Ureter (tissue), 1 donor: Measurements from ENCODE around the gene DIRAS1. TPM values are rescaled to one million over a fixed set of nuclear protein-coding genes. Genes with fewer than 3 reads are reported as not detected.
A peak's percentile ranks its signal among the peaks of the same experiment; 100 is the strongest.

Experiments used
- DNase-seq: peaks from one replicate; pipeline ENCODE4 v3.0.0-alpha.2; 2020; ENCODE audit warnings: low spot score
- total RNA-seq: library from RNA; stranded (reverse); gene quantifications from one replicate; pipeline ENCODE4 v1.2.4, GENCODE V29; 2023
- donor health status: DM: yes; HTN: yes; CAD: no.

The DIRAS1 gene
- total RNA-seq, 1 donor from 2014 or later = 1.6 TPM

GRCh38 chr19:2755811-2756210, 34.6 kb upstream of the DIRAS1 start:
- DNase-seq = no peak

DNA sequence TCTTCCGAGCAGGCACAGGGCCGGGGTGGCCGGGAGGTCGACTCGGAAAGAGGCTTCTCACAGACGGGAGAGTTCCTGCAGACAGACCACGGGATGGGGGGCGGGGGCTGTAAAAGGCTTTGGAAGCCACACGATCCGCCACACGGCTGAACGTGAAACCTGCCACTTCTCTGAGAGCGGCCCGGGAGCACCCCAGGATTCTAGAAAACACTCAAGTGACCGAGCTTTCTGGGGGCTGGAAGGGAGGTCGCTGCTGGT, 34.2 kb upstream of the DIRAS1 start:
- DNase-seq = no peak

GRCh38 chr19:2754659-2755447, 33.7 kb upstream of the DIRAS1 start:
- no peak for DNase-seq

GRCh38 chr19:2751438-2751830, 30.3 kb upstream of the DIRAS1 start:
- DNase-seq = no peak

DNA sequence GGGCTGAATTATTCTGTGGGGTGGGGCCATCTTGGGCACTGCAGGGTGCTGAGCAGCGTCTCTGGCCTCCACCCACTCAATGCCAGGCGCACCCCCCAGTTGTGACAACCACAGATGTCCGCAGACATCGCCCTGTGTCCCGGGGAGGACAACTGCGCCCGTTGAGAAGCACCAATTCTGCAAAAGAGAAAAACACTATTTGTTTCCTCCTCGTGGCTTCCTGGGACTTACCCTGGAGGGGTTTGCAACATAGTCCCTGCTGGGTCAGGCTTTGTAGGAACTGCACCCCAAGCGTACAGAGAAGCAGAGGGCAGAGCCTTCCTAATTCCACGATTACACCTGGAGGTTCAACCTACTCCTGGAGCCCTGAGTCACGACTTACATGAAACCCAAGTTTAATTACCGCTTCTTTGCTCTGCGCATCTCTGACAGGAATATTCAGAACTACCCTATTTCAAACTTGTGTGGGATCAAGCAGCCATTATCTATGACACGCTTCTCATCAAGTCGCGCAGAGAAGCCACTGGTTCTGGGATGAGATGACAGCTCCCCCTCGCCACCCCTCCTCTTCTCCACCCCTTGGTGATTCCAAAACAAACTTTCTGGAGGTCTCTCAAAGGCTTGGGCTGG, 29.8 kb upstream of the DIRAS1 start:
- no peak for DNase-seq

DNA sequence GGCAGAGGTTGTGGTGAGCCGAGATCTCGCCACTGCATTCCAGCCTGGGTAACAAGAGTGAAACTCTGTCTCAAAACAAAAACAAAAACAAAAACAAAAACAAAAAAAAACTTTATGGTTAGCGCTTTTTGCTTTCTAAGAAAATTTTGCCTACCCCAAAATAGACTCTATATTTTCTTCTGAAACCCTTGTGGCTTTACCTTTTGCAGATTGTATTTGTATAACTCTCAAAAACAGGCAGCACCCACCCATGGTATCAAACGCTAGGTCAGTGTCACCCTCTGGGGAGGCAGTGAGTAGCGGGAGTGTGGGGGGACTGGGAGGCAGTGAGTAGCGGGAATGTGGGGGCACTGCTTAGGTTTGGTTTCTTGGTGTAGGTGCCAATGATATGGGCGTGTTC, 26.2 kb upstream of the DIRAS1 start:
- no peak for DNase-seq

GRCh38 chr19:2744113-2744512, 22.9 kb upstream of the DIRAS1 start:
- no peak for DNase-seq

DNA sequence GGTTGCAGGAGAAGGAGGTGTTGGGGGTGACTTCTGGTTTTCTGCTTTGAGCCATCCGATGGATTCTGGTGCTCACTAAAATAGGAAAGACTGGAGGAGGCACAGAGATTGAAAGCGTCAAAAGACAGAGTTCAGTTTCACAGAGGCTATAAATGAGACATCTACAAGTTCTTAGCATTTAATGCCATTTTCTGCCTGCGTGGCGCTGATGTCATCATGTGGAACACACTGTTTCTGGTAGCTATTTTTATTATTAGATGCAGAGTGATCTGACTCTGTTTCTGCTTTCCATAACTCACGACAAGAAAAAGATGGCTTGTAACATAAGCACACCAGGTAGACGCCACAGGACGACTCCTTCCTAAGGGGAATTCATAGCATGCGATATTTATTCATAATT, 21.9 kb upstream of the DIRAS1 start:
- no peak for DNase-seq

GRCh38 chr19:2740314-2740656, 19.1 kb upstream of the DIRAS1 start:
- DNase-seq = no peak

- DNase-seq = peak; percentile 100
These were observed 18.6 kb upstream of the DIRAS1 start, which contains the start of gene SLC39A3 for GRCh38 chr19:2739602-2740313. SLC39A3 (minus strand) TSS chr19:2740017; CDS start chr19:2737257, 2,760 bp downstream.

- DNase-seq = no peak
These were observed 15.5 kb upstream of the DIRAS1 start for GRCh38 chr19:2736550-2737190.

DNA sequence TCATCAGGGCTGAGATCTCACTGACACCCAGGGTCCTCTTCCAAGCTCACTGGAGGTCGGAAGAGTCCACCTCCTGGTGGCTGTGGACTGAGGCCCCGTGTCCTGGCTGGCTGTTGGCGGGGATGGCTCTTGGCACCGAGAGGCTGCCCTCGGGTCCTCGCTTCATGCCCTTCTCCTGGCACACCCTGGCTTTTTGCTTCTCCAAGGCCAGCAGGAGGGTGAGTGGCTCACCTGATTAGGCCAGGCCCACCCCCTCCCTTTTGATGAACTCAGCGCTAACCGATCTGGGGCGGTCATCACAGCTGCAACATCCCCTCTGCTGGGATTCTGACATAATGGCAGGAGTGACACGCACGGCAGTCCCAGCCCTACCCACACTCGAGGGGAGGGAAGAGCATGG, 14.2 kb upstream of the DIRAS1 start:
- no peak for DNase-seq

DNA sequence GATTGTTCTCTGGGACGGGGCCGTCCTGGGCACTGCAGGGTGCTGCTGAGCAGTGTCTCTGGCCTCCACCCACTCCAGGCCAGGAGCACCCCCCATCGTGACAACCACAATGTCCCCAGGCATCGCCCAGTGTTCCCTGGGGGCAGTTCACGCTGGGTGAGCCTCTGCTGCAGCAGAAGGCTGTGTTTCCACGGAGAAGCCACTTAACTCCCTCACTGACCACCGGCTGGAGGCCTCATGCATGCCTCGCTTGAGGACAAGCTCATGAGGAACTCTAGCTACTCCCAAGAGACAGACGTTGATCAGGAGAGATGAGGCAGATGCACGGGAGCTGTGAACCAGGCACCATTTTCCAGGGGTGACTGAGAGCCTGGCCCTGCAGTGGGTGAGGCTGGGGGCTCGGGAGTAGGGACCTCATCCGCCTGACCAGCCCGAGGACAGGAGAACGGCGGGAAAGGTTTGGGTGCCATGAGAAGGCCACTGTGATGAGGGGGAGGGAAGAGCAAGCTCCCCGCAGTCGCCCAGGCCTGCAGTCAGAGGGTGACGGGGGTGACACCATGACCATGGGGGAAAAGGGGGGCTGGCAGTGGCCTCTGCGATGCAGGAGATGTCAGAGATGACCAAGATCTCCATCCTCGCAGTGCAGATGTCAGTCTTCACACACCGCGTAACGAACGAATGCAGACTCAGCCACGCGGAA, 13.6 kb upstream of the DIRAS1 start:
- no peak for DNase-seq

DNA sequence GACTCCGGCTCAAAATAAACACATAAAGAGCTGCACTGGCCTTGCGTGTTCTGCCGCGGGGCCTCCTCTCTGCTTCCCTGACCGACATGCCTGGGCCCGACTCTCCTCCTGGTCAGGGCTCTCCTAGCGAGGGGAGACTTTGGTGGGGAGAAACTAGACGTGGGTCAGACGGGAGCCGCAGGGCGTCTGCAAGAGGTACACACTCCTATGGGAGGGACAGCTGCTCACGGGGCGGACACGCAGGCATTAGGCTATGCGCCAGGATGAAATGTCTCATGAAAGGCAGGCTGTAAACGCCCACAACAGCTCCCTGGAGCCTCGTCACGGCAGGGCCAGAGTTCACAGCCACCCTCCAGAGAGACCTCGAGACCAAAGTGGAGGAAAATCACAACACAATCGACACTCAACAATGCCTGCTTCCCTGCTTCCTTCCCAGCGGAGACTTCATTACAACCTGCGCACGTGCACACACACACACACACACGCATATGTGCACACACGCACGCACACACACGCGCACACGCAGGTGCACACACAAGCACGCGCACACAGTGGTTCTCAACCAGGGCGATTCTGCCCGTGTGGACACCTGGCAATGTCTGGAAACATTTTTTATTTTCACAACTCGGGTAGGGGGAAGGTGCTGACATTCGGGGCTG, 12.9 kb upstream of the DIRAS1 start:
- no peak for DNase-seq

DNA sequence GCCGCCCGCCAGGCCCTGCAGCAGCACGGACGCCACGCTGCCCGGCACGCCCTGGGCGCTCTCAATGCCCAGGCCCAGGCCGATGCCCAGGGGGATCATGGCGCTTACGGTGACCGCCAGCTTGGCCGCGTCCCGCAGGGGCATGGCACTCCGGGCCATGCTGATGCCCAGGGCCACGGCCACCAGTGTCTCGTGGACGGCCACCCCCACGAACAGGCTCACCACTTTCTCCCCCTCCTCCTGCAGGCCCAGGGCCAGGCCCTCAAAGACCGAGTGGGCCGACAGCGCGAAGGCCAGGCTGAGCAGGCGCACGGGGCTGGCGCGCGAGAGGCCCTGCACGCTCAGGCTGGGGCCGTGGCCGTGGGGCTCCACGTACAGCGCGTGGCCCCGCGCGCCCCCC, 11.7 kb upstream of the DIRAS1 start:
- no peak for DNase-seq

DNA sequence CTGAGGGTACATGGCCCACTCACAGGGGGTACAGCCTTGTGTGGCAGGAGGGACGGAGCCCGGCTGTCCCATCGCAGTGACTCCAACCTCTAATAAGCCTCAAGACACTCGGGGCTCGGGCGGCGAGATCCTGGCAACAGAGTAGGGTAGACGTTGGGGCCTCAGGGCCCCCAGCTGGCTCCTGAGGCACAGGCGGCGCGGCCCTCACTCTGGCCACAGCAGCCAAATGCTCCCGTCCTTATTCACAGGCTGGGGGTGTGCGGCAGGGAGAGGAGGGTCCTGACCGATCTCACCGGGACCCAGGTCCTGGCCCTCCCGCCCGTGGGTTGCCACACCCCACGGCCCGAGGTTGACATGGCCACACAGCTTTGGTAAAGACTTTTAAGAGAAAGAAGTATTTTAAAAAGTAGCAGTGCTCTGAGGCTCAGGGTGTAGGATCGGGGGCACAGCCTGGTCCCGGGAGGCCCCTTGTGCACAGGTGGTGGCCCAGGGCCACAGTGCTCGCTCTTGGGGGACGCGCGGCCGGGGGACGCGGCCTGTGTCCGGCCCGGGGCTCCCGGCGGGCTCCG, 11.1 kb upstream of the DIRAS1 start:
- no peak for DNase-seq

DNA sequence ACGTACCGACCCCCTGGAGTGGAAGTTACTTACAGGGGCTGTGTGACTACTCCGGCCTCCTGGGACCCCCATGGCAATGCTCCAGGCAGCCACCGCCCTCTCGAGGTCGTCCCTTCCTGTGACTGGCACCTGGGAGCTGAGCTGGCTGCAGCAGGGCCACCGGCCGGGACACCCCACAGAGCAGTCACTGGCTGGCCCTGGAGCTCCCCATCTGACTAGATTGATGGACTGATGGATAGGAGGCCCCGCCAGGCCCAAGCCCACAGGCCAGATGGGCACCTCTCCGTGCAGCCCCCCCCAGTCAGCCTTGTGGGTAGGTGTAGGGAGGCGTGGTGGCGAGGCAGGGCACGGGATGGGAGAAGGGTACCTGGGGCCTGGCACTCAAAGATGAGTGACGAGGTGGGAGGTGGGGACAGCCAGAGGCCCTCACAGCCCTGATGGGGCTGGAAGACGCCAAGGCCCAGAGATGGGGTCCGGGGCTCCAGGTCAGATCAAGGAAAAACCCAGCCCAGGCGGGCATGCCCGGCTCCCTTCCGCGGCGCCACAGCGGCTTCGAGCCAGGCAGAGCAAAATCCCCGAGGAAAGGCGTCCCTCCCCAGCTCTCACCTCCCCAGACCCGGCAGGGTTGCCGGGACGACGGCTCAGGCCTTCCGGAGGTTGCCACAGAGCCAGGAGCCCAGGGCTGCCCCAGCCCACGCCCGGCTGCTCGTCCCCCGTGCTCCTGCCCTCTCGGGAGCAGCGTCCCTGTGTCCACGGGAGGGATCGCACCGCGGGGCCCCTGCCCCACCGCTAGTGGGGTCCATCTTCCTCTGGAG, 10.2 kb upstream of the DIRAS1 start:
- DNase-seq = no peak

DNA sequence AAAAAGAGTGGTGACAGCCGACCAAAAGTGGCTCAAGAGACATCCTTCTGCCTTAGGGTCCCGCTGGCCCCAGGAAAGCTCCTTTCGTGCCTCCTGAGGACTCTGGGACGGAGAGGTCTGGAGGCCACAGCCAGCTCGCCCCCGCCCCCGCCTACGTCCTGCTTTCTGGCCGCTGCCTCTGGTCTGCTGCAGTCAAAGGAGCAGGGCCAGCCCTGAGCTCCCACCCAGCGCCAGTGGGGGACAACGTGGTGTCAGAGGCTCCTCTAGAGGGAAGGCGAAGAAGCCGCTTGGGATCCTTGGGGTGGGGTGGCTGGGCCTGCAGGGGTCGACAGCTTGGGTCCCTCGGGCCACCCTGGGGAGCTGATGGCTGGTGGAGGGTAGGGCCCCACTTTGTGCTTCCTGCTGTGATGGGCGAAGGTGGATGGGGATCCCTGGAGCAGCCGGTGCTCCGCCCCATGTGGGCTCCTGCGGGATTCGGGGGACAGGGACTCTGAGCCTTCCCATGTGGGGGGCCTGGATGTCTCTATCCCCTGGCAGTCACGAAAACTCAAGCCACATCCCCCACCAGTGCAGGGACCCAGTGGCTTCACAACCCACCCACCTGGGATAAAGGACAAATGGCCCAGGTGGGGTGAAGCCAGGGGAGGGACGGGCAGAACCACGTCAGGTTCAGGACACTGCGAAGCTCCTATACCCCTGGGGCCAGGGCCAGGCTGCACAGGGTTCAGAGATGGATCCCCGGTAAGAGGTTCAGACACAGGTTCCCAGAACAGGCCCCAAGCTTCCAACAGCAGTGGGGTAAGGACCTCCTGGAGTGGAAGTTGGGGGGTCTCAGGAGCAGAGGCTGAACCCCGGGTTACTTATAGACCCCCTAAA, 9.0 kb upstream of the DIRAS1 start:
- DNase-seq = no peak

DNA sequence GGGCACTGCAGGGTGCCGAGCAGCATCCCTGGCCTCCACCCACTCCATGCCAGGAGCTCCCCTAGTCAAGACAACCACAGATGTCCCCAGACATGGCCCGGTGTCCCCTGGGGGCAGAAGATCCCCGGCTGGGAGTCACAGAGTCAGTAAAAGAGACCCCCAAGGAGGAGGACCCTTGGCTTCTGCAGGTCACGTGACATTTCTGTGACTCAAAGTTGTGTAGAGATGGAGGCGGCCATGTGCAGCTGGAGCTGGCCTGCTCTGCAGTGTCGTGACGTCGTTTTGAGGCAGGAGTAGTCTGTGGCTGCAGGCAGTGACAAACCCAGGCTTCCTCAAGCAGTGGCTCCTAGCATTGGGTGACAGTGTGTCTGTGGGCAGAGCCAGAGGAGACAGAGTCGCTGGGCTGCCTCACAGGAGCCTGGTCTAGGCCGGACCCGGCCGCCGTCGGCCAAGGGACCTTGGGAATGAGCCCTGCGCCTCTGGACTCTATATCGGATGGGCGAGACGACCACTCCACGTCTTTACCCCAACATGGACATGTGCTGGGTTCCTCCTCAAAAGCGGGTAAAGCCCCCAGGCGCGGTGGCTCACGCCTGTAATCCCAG, 7.7 kb upstream of the DIRAS1 start:
- DNase-seq = no peak
